Left ventricle myocardium inferior (tissue), 1 donor: ENCODE results near the gene USP6. TPM values are rescaled to one million over a fixed set of nuclear protein-coding genes. Genes with fewer than 3 reads are reported as not detected.
"Not testable (repeated sequence)": the region's sequence is repeated elsewhere in the genome, so short reads cannot be mapped to it uniquely, and the experiment has no call there.

Experiments used
- DNase-seq: peaks from one replicate; pipeline ENCODE4 v3.0.0-alpha.2; 2020
- H3K27ac ChIP-seq: fragments of 200-600 bp; replicated peaks from 2 replicates; pipeline ENCODE4 v1.8.0; 2021
- H3K27me3 ChIP-seq: fragments of 200-600 bp; 2 replicates; pipeline ENCODE4 v1.8.0; 2021; ENCODE audit warnings: low read depth
- H3K36me3 ChIP-seq: fragments of 200-600 bp; 2 replicates; pipeline ENCODE4 v1.8.0; 2021
- H3K4me1 ChIP-seq: fragments of 200-600 bp; 2 replicates; pipeline ENCODE4 v1.8.0; 2021
- H3K4me3 ChIP-seq: fragments of 200-600 bp; 2 replicates; pipeline ENCODE4 v1.8.0; 2021; ENCODE audit warnings: mild to moderate bottlenecking, moderate library complexity
- H3K9me3 ChIP-seq: fragments of 200-600 bp; replicated peaks from 2 replicates; pipeline ENCODE4 v1.8.0; 2021
- intact Hi-C: fragments of 100-400 bp; cut with micrococcal nuclease; formaldehyde crosslinking; loops from one replicate; pipeline ENCODE4 v1.11.0; 2022
- total RNA-seq: library from RNA; stranded (reverse); fragmentation: NEBNext Ultra II Directional; extraction: Animal tissue kit (Norgen Biotek cat#: 25700); gene quantifications from one replicate; pipeline ENCODE4 v1.2.1, GENCODE V29; 2021
- TF ChIP-seq, protein P1 (sequence below): fragments of 200-600 bp; IDR thresholded peaks from 2 replicates; pipeline ENCODE4 v1.8.0; 2021; ENCODE audit warnings: antibody characterized with exemption, mild to moderate bottlenecking, borderline replicate concordance
- donor health status: DM: no; HTN: yes; CAD: no; lungs with severe emphysema.

Gene USP6
- total RNA-seq, 1 donor from 2014 or later = 0.05 TPM

DNA sequence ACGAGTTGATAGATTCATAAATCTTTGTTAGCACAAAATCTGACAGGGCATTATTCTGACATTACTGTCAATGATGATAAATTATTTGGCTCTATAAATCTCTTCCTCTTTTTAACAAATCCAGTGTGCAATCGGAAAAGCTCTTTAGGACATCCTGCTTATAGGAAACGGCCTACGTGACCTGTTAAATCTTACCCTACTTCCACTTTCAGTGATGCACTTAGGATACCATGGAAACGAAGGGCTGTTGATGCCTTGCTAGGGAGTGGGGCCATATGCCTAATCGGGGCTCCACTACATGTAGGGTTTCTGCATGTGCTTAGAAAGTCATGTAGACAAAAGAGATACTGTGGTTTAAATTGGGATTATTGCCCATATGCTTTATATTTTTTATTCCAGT is 48.6 kb downstream of the USP6 start:
- H3K4me3 ChIP-seq = no peak overlapping the region
- intact Hi-C loops = no loop called here
- peaks cover 1% of the 10 kb centered on the region for H3K27me3 ChIP-seq
- H3K4me1 ChIP-seq = no peaks in the 10 kb centered on the region
- no peak for DNase-seq
- H3K9me3 ChIP-seq = no peaks in the 10 kb centered on the region
- H3K27ac ChIP-seq = no peak overlapping the region
- TF ChIP-seq, protein P1, sequence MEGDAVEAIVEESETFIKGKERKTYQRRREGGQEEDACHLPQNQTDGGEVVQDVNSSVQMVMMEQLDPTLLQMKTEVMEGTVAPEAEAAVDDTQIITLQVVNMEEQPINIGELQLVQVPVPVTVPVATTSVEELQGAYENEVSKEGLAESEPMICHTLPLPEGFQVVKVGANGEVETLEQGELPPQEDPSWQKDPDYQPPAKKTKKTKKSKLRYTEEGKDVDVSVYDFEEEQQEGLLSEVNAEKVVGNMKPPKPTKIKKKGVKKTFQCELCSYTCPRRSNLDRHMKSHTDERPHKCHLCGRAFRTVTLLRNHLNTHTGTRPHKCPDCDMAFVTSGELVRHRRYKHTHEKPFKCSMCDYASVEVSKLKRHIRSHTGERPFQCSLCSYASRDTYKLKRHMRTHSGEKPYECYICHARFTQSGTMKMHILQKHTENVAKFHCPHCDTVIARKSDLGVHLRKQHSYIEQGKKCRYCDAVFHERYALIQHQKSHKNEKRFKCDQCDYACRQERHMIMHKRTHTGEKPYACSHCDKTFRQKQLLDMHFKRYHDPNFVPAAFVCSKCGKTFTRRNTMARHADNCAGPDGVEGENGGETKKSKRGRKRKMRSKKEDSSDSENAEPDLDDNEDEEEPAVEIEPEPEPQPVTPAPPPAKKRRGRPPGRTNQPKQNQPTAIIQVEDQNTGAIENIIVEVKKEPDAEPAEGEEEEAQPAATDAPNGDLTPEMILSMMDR = no peak
- H3K36me3 ChIP-seq = no peaks in the 10 kb centered on the region

DNA sequence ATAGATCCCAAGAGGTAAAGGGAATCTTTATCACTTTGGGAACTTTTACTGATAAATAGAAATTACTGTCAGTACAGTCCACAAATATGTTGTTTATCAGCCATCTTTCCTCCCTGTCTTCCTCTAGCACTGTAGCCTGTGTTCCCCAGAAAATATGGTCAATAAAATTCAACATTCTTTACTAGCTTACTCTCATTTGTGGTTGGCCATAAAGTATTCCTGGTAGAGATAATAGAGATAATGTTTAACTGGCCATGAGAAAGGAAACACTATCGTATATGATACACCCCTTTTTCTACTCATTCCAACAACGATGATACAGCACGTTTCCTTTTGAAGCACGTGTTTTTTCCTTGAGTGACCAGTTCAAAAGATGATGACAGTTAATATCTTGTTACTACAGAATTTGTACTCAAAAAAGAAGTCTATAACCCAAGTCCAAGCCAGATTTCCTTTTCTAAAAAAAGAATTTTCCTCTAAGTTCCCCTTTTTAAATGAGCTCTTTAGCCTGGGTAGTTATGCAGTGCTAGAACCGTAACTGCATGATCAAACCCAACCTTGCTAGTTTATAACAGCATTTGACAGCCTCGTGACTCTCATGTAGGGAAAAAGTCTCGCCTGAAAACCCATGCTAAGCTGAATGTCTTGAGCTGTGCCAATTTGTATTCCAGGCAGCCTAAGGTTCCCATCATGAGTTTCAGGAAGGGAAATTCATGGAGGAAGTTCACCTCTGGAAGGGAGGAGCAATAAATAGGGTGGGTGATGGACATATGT is 50.1 kb downstream of the USP6 start:
- DNase-seq, intact Hi-C loops: not testable (repeated sequence)

DNA sequence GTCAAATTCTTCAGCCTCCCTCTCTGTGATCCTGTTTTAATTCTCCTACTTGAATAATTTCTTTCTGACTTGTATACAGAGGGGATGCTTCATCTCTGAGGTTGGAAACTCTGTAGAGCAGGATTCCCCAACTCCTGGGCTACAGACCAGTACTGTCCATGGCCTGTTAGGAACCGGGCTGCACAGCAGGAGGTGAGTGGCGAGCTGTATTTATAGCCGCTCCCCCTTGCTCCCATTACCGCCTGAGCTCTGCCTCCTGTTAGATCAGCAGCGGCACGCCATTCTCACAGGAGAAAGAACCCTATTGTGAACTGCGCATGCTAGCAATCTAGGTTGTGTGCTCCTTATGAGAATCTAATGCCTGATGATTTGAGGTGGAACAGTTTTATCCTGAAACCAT is 59.2 kb downstream of the USP6 start:
- H3K4me3 ChIP-seq, DNase-seq, intact Hi-C loops, H3K27me3 ChIP-seq, H3K4me1 ChIP-seq, H3K27ac ChIP-seq: not testable (repeated sequence)
- Histone ChIP-seq H3K36me3 (peaks cover 53% of the 10 kb centered on the region), H3K9me3 (peaks cover 78% of the 10 kb centered on the region)

More for the DNA sequence above, 50.1 kb downstream of the USP6 start:
- H3K27me3 ChIP-seq, H3K36me3 ChIP-seq, H3K4me1 ChIP-seq, H3K4me3 ChIP-seq, H3K27ac ChIP-seq, H3K9me3 ChIP-seq: not testable (repeated sequence)

DNA sequence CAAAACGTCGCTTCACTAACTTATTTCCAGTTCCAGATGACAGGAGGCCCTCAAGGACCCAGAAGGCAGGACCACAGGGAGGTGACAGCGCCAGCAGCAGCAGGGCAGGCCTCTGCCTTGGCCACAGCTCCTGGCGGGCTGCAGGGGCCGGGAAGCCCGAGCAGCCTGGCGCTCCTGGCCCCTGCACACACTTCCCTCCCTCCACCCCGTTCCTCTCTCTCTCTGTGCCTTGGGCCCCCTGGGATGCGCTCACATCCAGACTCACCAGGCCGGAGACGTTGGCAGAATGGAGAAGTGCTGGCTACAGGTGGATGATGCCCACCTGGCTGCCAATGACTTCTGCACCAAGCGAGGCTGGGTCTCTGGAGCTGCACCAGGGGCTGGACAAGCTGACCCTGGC is 63.2 kb downstream of the USP6 start:
- TF ChIP-seq, protein P1 = no peak
- intact Hi-C loops = no loop called here
- no peak for DNase-seq
- Histone ChIP-seq H3K4me3 (no peak overlapping the region), H3K27me3 (no peaks in the 10 kb centered on the region), H3K9me3 (peaks cover 98% of the 10 kb centered on the region), H3K4me1 (no peaks in the 10 kb centered on the region), H3K27ac (no peak overlapping the region), H3K36me3 (peaks cover 84% of the 10 kb centered on the region)

DNA sequence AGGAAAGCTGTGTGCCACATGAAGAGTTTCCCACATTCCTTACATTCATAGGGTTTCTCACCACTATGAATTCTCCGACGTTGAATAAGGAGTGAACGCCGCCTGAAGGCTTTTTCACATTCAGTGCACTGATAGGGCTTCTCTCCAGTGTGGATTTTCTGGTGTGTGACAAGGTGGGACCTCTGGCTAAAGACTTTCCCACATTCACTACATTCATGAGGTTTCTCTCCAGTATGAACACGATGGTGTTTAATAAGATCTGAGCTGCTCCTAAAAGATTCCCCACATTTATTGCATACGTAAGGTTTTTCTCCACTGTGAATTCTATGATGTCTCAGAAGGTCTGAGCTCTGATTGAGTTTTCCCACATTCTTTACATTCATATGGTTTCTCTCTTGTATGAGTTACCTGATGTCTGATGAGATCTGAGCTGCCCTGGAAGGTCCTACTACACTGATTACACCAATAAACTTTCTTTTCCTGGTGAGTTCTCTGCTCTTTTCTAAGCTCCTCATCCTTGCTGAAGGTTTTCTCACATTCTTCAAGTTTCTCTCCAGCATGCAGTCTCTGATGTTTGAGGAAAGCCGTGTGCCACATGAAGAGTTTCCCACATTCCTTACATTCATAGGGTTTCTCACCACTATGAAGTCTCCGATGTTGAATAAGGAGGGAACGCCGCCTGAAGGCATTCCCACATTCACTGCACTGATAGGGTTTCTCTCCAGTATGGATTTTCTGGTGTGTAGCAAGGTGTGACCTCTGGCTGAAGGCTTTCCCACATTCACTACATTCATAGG is 65.9 kb downstream of the USP6 start:
- peaks cover 100% of the 10 kb centered on the region for H3K9me3 ChIP-seq
- H3K4me3 ChIP-seq = no peak overlapping the region

More for the DNA sequence above, 65.9 kb downstream of the USP6 start:
- intact Hi-C loops = loop anchor here (10.0 kb wide), 1 partner anchor 87 kb away; no protein-coding TSS in a partner anchor
- Histone ChIP-seq H3K27me3 (no peaks in the 10 kb centered on the region), H3K4me1 (no peaks in the 10 kb centered on the region), H3K36me3 (peaks cover 85% of the 10 kb centered on the region), H3K27ac (no peak overlapping the region)
- no peak for DNase-seq
- TF ChIP-seq, protein P1 = no peak
